Omental fat pad (tissue), 4 donors: Measurements from ENCODE around the gene PRM1. TPM values are rescaled to one million over a fixed set of nuclear protein-coding genes. Genes with fewer than 3 reads are reported as not detected.
"Not testable (repeated sequence)": the region's sequence is repeated elsewhere in the genome, so short reads cannot be mapped to it uniquely, and the experiment has no call there.

Experiments
- ATAC-seq: fragments of 150-250 bp; one replicate; pipeline ENCODE4 v1.9.1; 2016; ENCODE audit warnings: mild to moderate bottlenecking, moderate library complexity; ENCODE audit not compliant: low FRiP score
- DNase-seq: peaks from one replicate; pipeline ENCODE4 v3.0.0-alpha.2; 2019; ENCODE audit warnings: low spot score
- total RNA-seq, 4 donors: library from RNA; depleted of rRNA; stranded (reverse); fragments of >200 nt; gene quantifications; one replicate each; pipeline ENCODE4 v1.1.0, GENCODE V29; 2016
- TF ChIP-seq, protein P1 (sequence below), 3 donors: fragments of 450-650 bp; IDR thresholded peaks; one replicate each; pipeline ENCODE4 v1.5.1; 2016 to 2017; ENCODE audit warnings: antibody characterized with exemption in 3 of 3, mild to moderate bottlenecking in 3 of 3, moderate library complexity in 2 of 3

PRM1 gene
- total RNA-seq, 4 donors from 2014 or later = not detected

DNA sequence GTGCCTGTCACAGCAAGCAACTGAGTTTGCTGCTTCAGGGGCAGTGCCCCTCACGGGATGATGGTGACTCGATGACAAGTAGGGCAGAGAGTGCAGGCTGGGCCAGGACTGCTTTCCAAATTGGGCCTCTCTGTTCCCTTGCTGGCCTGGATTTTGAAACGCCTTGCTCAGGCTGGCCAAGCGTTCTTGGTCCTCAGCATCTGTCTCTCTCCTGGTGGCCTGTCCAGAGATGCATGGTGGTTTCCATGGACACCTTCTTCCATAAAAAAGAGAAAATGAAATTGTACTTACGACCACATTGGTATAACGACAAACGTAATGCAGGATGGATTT, 19.4 kb upstream of the PRM1 start:
- DNase-seq (no peak), ATAC-seq (no peak)
- TF ChIP-seq, protein P1, sequence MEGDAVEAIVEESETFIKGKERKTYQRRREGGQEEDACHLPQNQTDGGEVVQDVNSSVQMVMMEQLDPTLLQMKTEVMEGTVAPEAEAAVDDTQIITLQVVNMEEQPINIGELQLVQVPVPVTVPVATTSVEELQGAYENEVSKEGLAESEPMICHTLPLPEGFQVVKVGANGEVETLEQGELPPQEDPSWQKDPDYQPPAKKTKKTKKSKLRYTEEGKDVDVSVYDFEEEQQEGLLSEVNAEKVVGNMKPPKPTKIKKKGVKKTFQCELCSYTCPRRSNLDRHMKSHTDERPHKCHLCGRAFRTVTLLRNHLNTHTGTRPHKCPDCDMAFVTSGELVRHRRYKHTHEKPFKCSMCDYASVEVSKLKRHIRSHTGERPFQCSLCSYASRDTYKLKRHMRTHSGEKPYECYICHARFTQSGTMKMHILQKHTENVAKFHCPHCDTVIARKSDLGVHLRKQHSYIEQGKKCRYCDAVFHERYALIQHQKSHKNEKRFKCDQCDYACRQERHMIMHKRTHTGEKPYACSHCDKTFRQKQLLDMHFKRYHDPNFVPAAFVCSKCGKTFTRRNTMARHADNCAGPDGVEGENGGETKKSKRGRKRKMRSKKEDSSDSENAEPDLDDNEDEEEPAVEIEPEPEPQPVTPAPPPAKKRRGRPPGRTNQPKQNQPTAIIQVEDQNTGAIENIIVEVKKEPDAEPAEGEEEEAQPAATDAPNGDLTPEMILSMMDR (IDR thresholded peaks at IDR 0.05) = no peak

GRCh38 chr16:11299865-11300559, 18.9 kb upstream of the PRM1 start:
- DNase-seq = no peak
- ATAC-seq = no peak
- TF ChIP-seq, protein P1 (IDR thresholded peaks at IDR 0.05) = no peak

- DNase-seq, ATAC-seq: not testable (repeated sequence)
Observed at GRCh38 chr16:11298950-11299547, 17.9 kb upstream of the PRM1 start.

DNA sequence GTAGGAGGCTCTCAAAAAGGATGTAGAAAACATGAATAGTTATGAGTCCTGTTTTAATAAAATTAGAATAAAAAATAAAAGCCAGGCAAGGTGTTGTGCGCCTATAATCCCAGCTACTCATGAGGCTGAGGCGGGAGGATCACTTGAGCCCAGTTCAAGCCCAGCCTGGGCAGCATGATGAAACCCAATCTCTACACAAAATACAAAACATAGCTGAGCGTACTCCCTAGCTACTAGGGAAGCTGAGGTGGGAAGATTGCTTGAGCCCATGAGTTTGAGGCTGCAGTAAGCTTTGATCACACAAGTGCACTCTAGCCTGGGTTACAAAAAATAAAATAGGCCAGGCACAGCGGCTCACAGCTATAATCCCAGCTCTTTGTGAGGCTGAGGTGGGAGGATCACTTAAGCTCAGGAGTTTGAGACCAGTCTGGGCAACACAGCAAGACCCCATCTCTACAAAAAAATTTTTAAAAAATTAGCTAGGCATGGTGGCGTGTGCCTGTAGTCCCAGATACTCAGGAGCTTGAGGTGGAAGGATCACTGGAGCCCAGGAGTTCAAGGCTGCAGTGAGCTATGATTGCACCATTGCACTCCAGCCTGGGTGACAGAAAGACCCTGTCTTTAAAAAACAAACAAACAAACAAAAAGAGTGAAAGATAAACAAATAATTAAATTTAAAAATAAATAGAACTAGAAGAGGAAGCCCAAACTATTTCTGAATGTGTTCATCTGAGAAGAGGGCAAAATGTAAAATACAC, 17.2 kb upstream of the PRM1 start:
- ATAC-seq (no peak), DNase-seq (no peak)
- TF ChIP-seq, protein P1 (IDR thresholded peaks at IDR 0.05) = no peak

DNA sequence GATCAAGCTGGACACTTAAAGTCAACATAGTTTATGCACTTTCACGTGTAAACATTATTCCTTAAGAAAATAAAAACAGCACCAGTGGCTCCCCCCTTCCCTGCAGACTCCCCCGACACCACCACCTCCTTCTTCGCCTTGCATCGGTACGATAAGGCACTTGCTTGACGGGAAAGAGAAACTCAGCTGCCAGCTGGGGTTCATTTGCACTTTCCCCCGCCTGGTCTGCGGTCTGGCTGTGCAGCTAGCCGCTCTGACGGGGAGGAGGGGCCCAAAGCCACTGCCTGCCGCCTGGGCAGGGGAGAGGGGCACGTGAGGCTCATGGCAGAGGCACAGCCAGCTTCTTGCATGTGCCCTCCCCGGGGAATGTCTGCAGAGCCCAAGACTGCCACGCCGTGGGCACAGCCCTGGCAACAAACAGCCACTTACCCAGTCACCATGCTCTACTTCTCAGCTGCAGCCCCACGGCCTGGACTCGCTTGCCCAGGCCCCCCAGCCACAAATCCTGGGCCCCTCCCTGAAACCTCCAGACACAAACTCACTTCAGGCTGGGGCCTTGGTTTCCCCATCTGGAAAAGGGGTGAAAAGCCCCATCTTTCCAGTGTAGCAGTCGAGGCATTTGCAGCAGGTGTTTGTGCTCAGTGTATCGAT, 16.5 kb upstream of the PRM1 start:
- TF ChIP-seq, protein P1 (IDR thresholded peaks at IDR 0.05) = no peak
- DNase-seq = no peak
- ATAC-seq = peak; percentile 60

DNA sequence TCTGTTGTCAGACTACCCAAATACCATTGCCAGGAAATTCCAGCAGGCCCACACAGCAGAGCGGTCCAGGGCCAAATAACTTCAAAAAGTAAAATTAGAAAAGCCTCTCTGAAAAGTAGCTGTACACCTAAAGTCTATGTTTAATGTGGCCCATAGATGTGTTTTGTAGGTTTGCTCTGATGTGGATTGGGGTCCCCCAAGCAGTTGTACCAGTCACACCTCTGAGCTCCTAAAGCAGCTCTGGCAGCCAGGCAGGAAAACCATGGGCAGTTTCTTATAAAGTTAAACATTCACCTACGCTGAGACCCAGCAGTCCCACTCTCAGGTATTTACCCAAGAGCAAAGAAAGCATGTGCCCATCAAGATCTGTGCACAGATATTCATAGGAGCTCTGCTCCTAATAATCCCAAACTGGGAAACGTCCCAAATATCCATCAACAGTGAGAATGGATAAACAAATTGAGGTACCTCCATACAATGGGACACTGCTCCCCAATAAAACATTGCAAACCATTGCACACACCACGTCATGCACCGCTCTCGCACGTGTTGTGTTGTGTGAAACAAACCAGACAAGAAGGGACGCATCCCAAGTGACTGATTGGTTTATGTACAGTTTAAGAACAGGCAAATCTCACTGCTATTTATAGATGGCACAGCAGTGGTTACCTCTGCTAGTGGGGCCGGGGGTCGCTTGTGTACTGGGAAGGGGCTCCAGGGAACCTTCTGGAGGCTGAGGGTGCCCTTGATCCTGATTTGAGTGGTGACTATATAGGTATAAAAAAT, 15.8 kb upstream of the PRM1 start:
- TF ChIP-seq, protein P1 (IDR thresholded peaks at IDR 0.05) = no peak
- ATAC-seq = no peak
- DNase-seq = no peak

DNA sequence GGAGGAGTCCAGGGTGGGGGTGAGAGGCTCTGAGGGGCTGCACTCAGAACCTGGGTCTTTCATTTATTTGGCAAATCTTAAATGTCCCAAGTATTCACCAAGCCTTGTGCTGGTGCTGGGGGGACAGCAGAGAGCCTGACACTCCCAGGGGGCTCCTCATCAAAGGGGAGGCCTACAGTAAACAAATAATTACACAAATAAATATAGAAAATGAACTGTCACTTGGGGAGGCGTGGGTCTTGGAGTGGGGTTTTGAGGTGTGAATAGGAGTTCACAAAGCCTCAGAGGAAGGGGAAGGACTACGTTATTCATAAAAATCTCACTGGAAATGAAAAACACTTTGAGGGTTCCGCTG, 15.2 kb upstream of the PRM1 start:
- ATAC-seq = no peak
- DNase-seq = no peak
- TF ChIP-seq, protein P1 (IDR thresholded peaks at IDR 0.05) = no peak
